ENCODE data around the gene ZNF407.
A peak's percentile ranks its signal among the peaks of the same experiment; 100 is the strongest.

Gene ZNF407

GRCh38 chr18:74990563-74991081 lies 393.0 kb downstream of the ZNF407 start:
- no peak overlapping the region for H3K27ac ChIP-seq (ENCODE audit: extremely low read depth, low read depth, low read length)
- no peaks in the 10 kb centered on the region for H3K36me3 ChIP-seq (ENCODE audit: control insufficient read depth in 2 of 2, insufficient read depth in 1 of 2, low read length in 2 of 2)
- ChIA-PET POLR2A (interaction anchor here (1.2 kb wide), 1 partner anchor 12 kb away, joined by 4 read pairs; no protein-coding TSS in a partner anchor), CTCF (interaction anchor here (0.6 to 1.1 kb wide), 3 partner anchors 27 to 1932 kb away, joined by 3 read pairs; no protein-coding TSS in a partner anchor)
- H3K4me3 ChIP-seq (ENCODE audit: low read depth, low read length) = no peak overlapping the region
- TF ChIP-seq ZNF76 (tag by site-specific recombination; IDR thresholded peaks at IDR 0.05; ENCODE audit: borderline replicate concordance, low read depth) = no peak
- TF ChIP-seq MZF1 (tag by site-specific recombination; IDR thresholded peaks at IDR 0.05; ENCODE audit: borderline replicate concordance) = no peak
- TF ChIP-seq ZNF48 (tag by site-specific recombination; IDR thresholded peaks at IDR 0.05) = no peak
- no peak for TF ChIP-seq ZBTB44 (tag by site-specific recombination; IDR thresholded peaks at IDR 0.05)
- TF ChIP-seq ZNF311 (tag by site-specific recombination; IDR thresholded peaks at IDR 0.05; ENCODE audit: borderline replicate concordance) = no peak
- no peak for TF ChIP-seq ZNF501 (tag by site-specific recombination; IDR thresholded peaks at IDR 0.05)
- no peak for TF ChIP-seq ZNF624 (tag by site-specific recombination; IDR thresholded peaks at IDR 0.05)
- TF ChIP-seq ZNF473 (tag by site-specific recombination; IDR thresholded peaks at IDR 0.05) = no peak
- TF ChIP-seq ZNF148 (tag by site-specific recombination; IDR thresholded peaks at IDR 0.05; ENCODE audit: borderline replicate concordance) = no peak
- no peak for TF ChIP-seq ZNF513 (tag by site-specific recombination; IDR thresholded peaks at IDR 0.05)
- H3K4me1 ChIP-seq (ENCODE audit: control insufficient read depth, insufficient read depth, low read length) = peaks cover 16% of the 10 kb centered on the region
- H3K9me3 ChIP-seq (ENCODE audit: control insufficient read depth, insufficient read depth, low read depth, low read length) = no peaks in the 10 kb centered on the region

DNA sequence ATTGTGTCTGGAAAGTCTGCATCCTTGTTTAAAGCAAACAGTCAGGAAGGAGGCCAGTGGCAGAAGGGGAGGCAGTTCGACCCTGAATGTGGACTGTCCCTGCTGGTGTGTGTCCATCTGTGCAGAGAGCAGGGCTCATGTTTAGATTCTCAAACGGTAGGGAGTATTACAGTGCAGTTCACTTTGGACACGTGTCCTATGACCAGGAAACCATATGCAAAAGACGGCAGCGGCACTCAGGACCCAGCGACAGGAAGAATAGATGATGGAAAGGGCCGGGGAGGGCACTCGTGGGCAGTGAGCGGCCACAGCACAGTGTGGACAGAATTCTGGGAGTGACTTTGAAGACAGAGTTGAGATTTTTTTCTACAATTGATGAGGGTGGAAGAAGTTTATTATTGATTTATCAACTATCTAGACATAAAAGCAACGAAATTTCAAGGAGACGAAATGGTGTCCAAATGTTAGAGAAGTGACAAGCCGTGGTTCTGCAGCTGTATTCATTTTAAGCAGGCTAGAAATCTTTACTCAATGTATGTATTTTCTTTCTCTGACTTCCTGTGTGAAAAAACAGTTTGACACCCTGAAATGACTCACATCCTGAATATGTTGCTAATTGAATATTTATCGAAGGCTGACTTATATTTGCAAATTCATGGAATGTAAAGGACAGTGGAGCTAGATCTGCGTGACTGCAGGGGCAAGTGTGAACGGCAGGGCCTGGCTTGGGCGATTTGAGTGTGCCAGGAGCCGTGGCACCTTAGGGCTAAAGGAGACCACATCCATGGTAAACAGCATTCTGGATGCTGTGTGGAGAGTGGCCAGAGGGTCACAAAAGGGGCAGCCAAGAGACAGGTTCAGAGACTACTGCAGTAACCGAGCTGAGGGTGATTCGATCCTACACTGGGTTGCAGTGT lies 397.1 kb downstream of the ZNF407 start:
- POLR2A ChIA-PET = no interaction called here
- H3K27ac ChIP-seq (ENCODE audit: extremely low read depth, low read depth, low read length) = 0 out of 2 replicates have a peak overlapping the region, but pooled peaks have one; percentile 9
- no peak for TF ChIP-seq ZNF560 (tag by site-specific recombination; IDR thresholded peaks at IDR 0.05; ENCODE audit: borderline replicate concordance)
- no peak for TF ChIP-seq ZNF274 (IDR thresholded peaks at IDR 0.05; ENCODE audit: low read length)
- TF ChIP-seq ZNF274 (tag by site-specific recombination; IDR thresholded peaks at IDR 0.05; ENCODE audit: borderline replicate concordance) = no peak
- TF ChIP-seq ZNF23 (tag by site-specific recombination; IDR thresholded peaks at IDR 0.05; ENCODE audit: borderline replicate concordance) = no peak
- TF ChIP-seq ZNF16 (tag by site-specific recombination; IDR thresholded peaks at IDR 0.05; ENCODE audit: low read depth) = no peak
- TF ChIP-seq ZNF530 (tag by site-specific recombination; IDR thresholded peaks at IDR 0.05; ENCODE audit: low read depth) = no peak
- TF ChIP-seq ZNF488 (tag by site-specific recombination; IDR thresholded peaks at IDR 0.05) = no peak
- no peak for TF ChIP-seq SETDB1 (IDR thresholded peaks at IDR 0.05; ENCODE audit: insufficient read length, low read length)
- no peak for TF ChIP-seq ZNF776 (tag by site-specific recombination; IDR thresholded peaks at IDR 0.05; ENCODE audit: borderline replicate concordance)
- no peak for TF ChIP-seq ZBTB49 (tag by site-specific recombination; IDR thresholded peaks at IDR 0.05; ENCODE audit: low read depth)
- TF ChIP-seq, protein P1, sequence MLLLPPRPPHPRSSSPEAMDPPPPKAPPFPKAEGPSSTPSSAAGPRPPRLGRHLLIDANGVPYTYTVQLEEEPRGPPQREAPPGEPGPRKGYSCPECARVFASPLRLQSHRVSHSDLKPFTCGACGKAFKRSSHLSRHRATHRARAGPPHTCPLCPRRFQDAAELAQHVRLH (tag by site-specific recombination; IDR thresholded peaks at IDR 0.05) = no peak
- no peak for TF ChIP-seq TRIM28 (IDR thresholded peaks at IDR 0.05; ENCODE audit: borderline replicate concordance, low read length)
- no peak for TF ChIP-seq ZNF548 (tag by site-specific recombination; IDR thresholded peaks at IDR 0.05)
- no peak for TF ChIP-seq ZNF664 (tag by site-specific recombination; IDR thresholded peaks at IDR 0.05)

More for the DNA sequence above, 397.1 kb downstream of the ZNF407 start:
- no peaks in the 10 kb centered on the region for H3K9me3 ChIP-seq (ENCODE audit: control insufficient read depth, insufficient read depth, low read depth, low read length)
- peaks cover 28% of the 10 kb centered on the region for H3K4me1 ChIP-seq (ENCODE audit: control insufficient read depth, insufficient read depth, low read length)
- H3K36me3 ChIP-seq (ENCODE audit: control insufficient read depth in 2 of 2, insufficient read depth in 1 of 2, low read length in 2 of 2) = no peaks in the 10 kb centered on the region
- no peak overlapping the region for H3K4me3 ChIP-seq (ENCODE audit: low read depth, low read length)
- CTCF ChIA-PET = interaction anchor here (0.7 kb wide), 2 partner anchors 29 to 176 kb away, joined by 3 read pairs; no protein-coding TSS in a partner anchor

All from HEK293 (cell line).